ENCODE measurements around the gene PHKA2. TPM values are rescaled to one million over a fixed set of nuclear protein-coding genes. Genes with fewer than 3 reads are reported as not detected.
"Not testable (repeated sequence)": the region's sequence is repeated elsewhere in the genome, so short reads cannot be mapped to it uniquely, and the experiment has no call there.

The PHKA2 gene
- total RNA-seq, 1 donor from 2014 or later, result 22.0 TPM

- H3K4me3 Mint-ChIP-seq (ENCODE audit: low read depth); DNase-seq (ENCODE audit: low spot score); H3K9me3 Mint-ChIP-seq; H3K36me3 Mint-ChIP-seq (ENCODE audit: low read depth); intact Hi-C loops (cut with micrococcal nuclease); H3K27ac Mint-ChIP-seq; H3K27me3 Mint-ChIP-seq (ENCODE audit: low read depth); H3K4me1 Mint-ChIP-seq (ENCODE audit: low read depth): not testable (repeated sequence)
Measured at GRCh38 chrX:18847901-18848300, 136.0 kb downstream of the PHKA2 start.

Other genes with a start within 250 kb of the PHKA2 start
- 0.02 TPM in 1 of 2 replicates, not detected in the other for gene ADGRG2, start 138.4 kb upstream of the PHKA2 start, total RNA-seq